ENCODE measurements around the gene DUS1L. TPM values are rescaled to one million over a fixed set of nuclear protein-coding genes. Genes with fewer than 3 reads are reported as not detected.

The DUS1L gene
- total and polyA plus RNA-seq, 9 donors: 15.0 to 72.4 (median 62.5) TPM

- no peak overlapping the region for H3K27ac ChIP-seq
- H3K4me3 ChIP-seq: peak overlapping the region; percentile 59
- no peaks in the 10 kb centered on the region for H3K9me3 ChIP-seq
- TF ChIP-seq POLR2A (IDR thresholded peaks at IDR 0.05): no peak
- peak in 1 of 5 donors; percentile 15 for DNase-seq
- no peaks in the 10 kb centered on the region for H3K36me3 ChIP-seq
- H3K27me3 ChIP-seq: no peaks in the 10 kb centered on the region
- H3K4me1 ChIP-seq (ENCODE audit: insufficient read depth): peaks cover 9% of the 10 kb centered on the region
- intact Hi-C loops (cut with DNase I): loop anchor here in 1 of 4 donors (10.0 kb wide), 1 partner anchor 58 kb away; no protein-coding TSS in a partner anchor
- 16 to 29% (median 18%) methylated on average over 16 to 19 of the region's 19 CpGs for WGBS, 3 donors
Observed at GRCh38 chr17:82052638-82053059, 13.0 kb downstream of the DUS1L start.

GRCh38 chr17:82051776-82052637 is 13.6 kb downstream of the DUS1L start, which contains the start of the genes GPS1 and RFNG:
Gene GPS1, plus strand, starts transcription at chr17:82051898. Its CDS starts 34 bp downstream, at chr17:82051932.
Gene RFNG, minus strand, starts transcription at chr17:82051811. Its CDS starts 45 bp downstream, at chr17:82051766.
- peak within 1 kb of the TSS; percentile 36 to 75 for H3K27ac ChIP-seq
- 0 to 1% (median 0%) methylated on average over 44 to 93 of the region's 94 CpGs for WGBS, 3 donors
- no peaks in the 10 kb centered on the region for H3K27me3 ChIP-seq
- no peaks in the 10 kb centered on the region for H3K36me3 ChIP-seq
- H3K4me3 ChIP-seq: peak within 1 kb of the TSS; percentile 59
- no peak for TF ChIP-seq POLR2A (IDR thresholded peaks at IDR 0.05)
- no peak for TF ChIP-seq CTCF (IDR thresholded peaks at IDR 0.05)
- no peak for TF ChIP-seq EP300 (IDR thresholded peaks at IDR 0.05)
- H3K4me1 ChIP-seq (ENCODE audit: insufficient read depth): peaks cover 9% of the 10 kb centered on the region
- peak; percentile 71 to 85 (median 79) for DNase-seq
- intact Hi-C loops (cut with DNase I): loop anchor here in 1 of 4 donors (10.0 kb wide), 1 partner anchor 57 kb away; no protein-coding TSS in a partner anchor
- H3K9me3 ChIP-seq: no peaks in the 10 kb centered on the region

- whole genome bisulfite sequencing, 3 donors: 9 to 19% (median 12%) methylated on average over 41 to 79 of the region's 79 CpGs
Observed at GRCh38 chr17:82050761-82051641, 14.6 kb downstream of the DUS1L start.

More at GRCh38 chr17:82050761-82051641, 14.6 kb downstream of the DUS1L start:
- peak overlapping the region; percentile 36 to 75 for H3K27ac ChIP-seq
- no peaks in the 10 kb centered on the region for H3K9me3 ChIP-seq
- no peaks in the 10 kb centered on the region for H3K36me3 ChIP-seq
- TF ChIP-seq POLR2A (IDR thresholded peaks at IDR 0.05) (no peak), EP300 (IDR thresholded peaks at IDR 0.05) (no peak), CTCF (IDR thresholded peaks at IDR 0.05) (no peak)
- no peaks in the 10 kb centered on the region for H3K27me3 ChIP-seq
- intact Hi-C loops (cut with DNase I): loop anchor here in 1 of 4 donors (10.0 kb wide), 1 partner anchor 56 kb away; no protein-coding TSS in a partner anchor
- DNase-seq: peak in 3 of 5 donors; percentile 21 to 29 (median 27)
- H3K4me3 ChIP-seq: peak overlapping the region; percentile 59
- H3K4me1 ChIP-seq (ENCODE audit: insufficient read depth): peaks cover 9% of the 10 kb centered on the region
